ENCODE measurements around the gene RNF215. TPM values are rescaled to one million over a fixed set of nuclear protein-coding genes. Genes with fewer than 3 reads are reported as not detected.

RNF215 gene
- total RNA-seq, 4 donors from 2014 or later, result 8.6 to 28.9 (median 13.0) TPM

DNA sequence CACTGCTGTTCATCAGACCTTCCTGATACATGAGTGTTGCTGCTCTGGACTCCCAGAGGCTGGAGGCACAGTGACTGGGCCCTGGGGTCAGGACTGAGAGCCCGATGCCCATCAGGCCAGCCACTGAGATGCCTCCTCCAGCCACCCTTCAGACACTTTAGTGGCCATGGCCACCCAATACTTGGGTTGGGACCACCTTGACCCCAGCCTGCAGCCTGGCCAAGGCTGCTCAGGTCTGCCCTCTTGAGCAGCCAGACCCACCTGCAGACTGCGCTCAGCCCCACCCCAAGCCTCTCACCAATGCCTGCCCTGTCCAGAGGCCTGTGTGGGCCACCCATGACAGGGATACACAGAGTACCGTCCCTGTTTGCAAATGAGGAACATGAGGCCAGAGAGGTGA is 4.2 kb downstream of the RNF215 start:
- Histone ChIP-seq H3K9me3 (no peaks in the 10 kb centered on the region), H3K27me3 (no peaks in the 10 kb centered on the region), H3K36me3 (no peaks in the 10 kb centered on the region), H3K4me1 (peaks cover 0 to 13% (median 3%) of the 10 kb centered on the region in 4 donors), H3K27ac (no peak overlapping the region), H3K4me3 (no peak overlapping the region)
- no peak for DNase-seq
- TF ChIP-seq, protein P1, sequence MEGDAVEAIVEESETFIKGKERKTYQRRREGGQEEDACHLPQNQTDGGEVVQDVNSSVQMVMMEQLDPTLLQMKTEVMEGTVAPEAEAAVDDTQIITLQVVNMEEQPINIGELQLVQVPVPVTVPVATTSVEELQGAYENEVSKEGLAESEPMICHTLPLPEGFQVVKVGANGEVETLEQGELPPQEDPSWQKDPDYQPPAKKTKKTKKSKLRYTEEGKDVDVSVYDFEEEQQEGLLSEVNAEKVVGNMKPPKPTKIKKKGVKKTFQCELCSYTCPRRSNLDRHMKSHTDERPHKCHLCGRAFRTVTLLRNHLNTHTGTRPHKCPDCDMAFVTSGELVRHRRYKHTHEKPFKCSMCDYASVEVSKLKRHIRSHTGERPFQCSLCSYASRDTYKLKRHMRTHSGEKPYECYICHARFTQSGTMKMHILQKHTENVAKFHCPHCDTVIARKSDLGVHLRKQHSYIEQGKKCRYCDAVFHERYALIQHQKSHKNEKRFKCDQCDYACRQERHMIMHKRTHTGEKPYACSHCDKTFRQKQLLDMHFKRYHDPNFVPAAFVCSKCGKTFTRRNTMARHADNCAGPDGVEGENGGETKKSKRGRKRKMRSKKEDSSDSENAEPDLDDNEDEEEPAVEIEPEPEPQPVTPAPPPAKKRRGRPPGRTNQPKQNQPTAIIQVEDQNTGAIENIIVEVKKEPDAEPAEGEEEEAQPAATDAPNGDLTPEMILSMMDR (IDR thresholded peaks at IDR 0.05), result no peak
- TF ChIP-seq POLR2A (IDR thresholded peaks at IDR 0.05), result no peak

DNA sequence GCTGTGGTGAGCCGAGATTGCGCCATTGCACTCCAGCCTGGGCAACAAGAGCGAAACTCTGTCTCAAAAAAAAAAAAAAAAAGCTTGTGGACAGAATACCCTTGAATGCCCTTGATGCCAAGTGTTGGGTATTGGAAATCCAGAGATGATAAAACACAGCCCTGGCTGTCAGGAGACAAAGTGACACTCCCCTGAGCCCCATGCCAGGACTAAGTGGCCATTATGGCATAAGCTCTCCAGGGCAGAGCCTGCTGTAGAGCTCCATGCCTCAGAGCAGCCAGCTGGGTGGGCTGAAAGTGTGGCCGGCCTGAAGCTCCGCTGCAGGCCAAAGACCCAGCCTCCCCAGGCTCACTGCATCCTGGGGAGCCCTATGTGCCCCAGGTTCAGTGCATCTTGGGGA is 4.9 kb downstream of the RNF215 start:
- TF ChIP-seq, protein P1 (IDR thresholded peaks at IDR 0.05), result no peak
- TF ChIP-seq POLR2A (IDR thresholded peaks at IDR 0.05), result no peak
- Histone ChIP-seq H3K4me1 (peaks cover 0 to 8% (median 3%) of the 10 kb centered on the region in 4 donors), H3K27ac (no peak overlapping the region), H3K4me3 (no peak overlapping the region), H3K27me3 (no peaks in the 10 kb centered on the region), H3K36me3 (no peaks in the 10 kb centered on the region), H3K9me3 (no peaks in the 10 kb centered on the region)
- DNase-seq, result no peak

DNA sequence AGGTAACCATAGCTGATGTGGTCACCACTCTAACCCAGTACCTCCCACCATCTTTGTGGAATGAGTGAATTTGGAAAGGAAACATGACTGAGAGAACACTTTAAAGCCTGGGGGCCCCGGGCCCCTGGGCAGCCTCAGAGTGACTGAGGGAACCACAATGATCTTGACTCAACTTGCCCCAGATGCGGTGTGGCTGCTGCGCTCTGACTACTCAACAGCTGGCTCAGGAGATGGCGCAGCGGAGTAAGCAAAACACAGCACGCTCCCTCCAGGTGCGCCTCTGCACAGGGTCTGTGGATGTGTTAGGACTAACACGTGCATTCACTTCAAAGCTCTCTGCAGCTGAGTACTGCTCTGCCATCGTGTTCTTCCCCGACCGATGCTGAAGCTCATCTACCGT is 5.9 kb downstream of the RNF215 start:
- Histone ChIP-seq H3K27me3 (no peaks in the 10 kb centered on the region), H3K4me1 (peaks cover 0 to 2% (median 0%) of the 10 kb centered on the region in 4 donors), H3K36me3 (no peaks in the 10 kb centered on the region)

DNA sequence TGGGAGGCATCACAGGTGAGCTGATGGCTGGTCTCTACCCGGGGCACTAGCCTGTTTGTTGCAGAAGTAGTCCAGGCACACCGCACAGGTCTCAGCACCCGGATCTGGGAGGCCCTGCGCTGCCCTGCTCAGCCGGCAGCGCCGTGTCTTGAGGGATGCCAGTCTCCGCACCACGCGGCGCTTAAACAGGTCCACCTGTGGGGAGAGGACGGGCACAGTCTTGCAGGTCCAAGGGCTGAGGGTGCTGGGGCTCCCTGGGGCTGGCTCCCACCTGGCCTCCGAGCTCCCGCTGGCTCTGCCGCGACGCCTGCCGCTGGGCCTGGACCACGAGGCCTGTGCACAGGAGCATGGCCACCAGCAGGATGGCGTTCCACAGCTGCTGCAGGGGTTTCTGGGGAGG is 7.2 kb downstream of the RNF215 start:
- Histone ChIP-seq H3K9me3 (no peaks in the 10 kb centered on the region), H3K27me3 (no peaks in the 10 kb centered on the region), H3K36me3 (no peaks in the 10 kb centered on the region), H3K4me3 (no peak overlapping the region), H3K27ac (no peak overlapping the region), H3K4me1 (no peaks in the 10 kb centered on the region)
- peak in 1 of 3 donors; percentile 43 for DNase-seq
- TF ChIP-seq, protein P1 (IDR thresholded peaks at IDR 0.05), result no peak
- no peak for TF ChIP-seq POLR2A (IDR thresholded peaks at IDR 0.05)

More for the DNA sequence above, 5.9 kb downstream of the RNF215 start:
- TF ChIP-seq POLR2A (IDR thresholded peaks at IDR 0.05), result no peak
- TF ChIP-seq, protein P1 (IDR thresholded peaks at IDR 0.05), result no peak
- H3K4me3 ChIP-seq, result no peak overlapping the region
- DNase-seq, result no peak
- no peak overlapping the region for H3K27ac ChIP-seq
- no peaks in the 10 kb centered on the region for H3K9me3 ChIP-seq

DNA sequence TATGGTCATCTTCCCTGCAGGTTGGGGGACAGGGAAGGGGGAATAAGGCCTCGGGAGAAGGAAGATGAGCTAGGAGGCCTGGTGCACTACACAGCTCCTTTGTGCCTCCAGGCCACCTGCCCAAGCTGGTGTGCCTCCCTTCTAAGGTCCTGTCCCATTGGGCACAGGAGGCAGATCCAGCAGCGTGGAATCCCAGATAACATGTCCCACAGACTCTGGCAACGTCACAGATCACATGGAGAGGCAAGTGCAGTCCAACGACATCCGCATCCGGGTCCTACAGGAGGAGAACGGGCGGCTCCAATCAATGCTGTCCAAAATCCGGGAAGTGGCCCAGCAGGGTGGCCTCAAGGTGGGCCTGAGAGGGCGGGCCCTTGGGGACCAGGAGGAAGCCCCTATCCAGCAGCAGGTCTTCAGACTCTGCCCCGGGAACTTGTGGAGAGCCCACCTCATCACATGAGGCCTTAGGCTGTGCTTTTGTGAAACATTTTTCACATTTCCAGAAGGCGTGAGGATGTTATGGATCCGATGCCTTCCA is 11.8 kb downstream of the RNF215 start:
- Histone ChIP-seq H3K27ac (no peak overlapping the region), H3K27me3 (no peaks in the 10 kb centered on the region), H3K9me3 (no peaks in the 10 kb centered on the region), H3K36me3 (no peaks in the 10 kb centered on the region), H3K4me1 (no peaks in the 10 kb centered on the region), H3K4me3 (no peak overlapping the region)
- DNase-seq, result no peak
- TF ChIP-seq, protein P1 (IDR thresholded peaks at IDR 0.05), result no peak
- TF ChIP-seq POLR2A (IDR thresholded peaks at IDR 0.05), result no peak
